PC-3 (cell line): ENCODE results near the gene PPY. TPM values are rescaled to one million over a fixed set of nuclear protein-coding genes. Genes with fewer than 3 reads are reported as not detected.
"Not testable (repeated sequence)": the region's sequence is repeated elsewhere in the genome, so short reads cannot be mapped to it uniquely, and the experiment has no call there.

ENCODE experiments used
- ATAC-seq: fragments of 200-7000 bp; cut with Tn5 transposase; 2 replicates; pipeline ENCODE4 v1.9.1; 2020; ENCODE audit warnings: mild to moderate bottlenecking, moderate library complexity
- BruUV-seq: library from RNA; stranded (reverse); fragments of 400-500 nt; replicated peaks from 2 replicates; lab custom pipeline; 2021; lab: Mats Ljungman, UMichigan
- CTCF ChIA-PET: fragments of 300-600 bp; sonication (Branson Sonifier 250); formaldehyde crosslinking; loops from one replicate; lab custom pipeline; 2022; ENCODE audit warnings: antibody characterized with exemption; lab: Charles Lee
- POLR2A ChIA-PET: fragments of 300-600 bp; sonication (Branson Sonifier 250); formaldehyde crosslinking; loops from one replicate; lab custom pipeline; 2022; ENCODE audit warnings: antibody characterized with exemption; ENCODE audit not compliant: unreplicated experiment; lab: Charles Lee
- DNase-seq: peaks from one replicate; pipeline ENCODE4 v3.0.0-alpha.2; 2015
- H2AFZ ChIP-seq: fragments of 300-600 bp; sonication (generic); 2 replicates; pipeline ENCODE4 v1.6.0; 2016; ENCODE audit warnings: antibody characterized with exemption, low read length
- H3F3A ChIP-seq: fragments of 300-600 bp; sonication (generic); one replicate; pipeline ENCODE4 v1.6.0; 2017; ENCODE audit warnings: antibody characterized with exemption, low read length, control low read depth, mild to moderate bottlenecking; ENCODE audit not compliant: unreplicated experiment
- H3K27ac ChIP-seq: fragments of 300-600 bp; sonication (generic); 2 replicates; pipeline ENCODE4 v1.5.1; 2016; ENCODE audit warnings: mild to moderate bottlenecking, low read length
- H3K27me3 ChIP-seq: fragments of 300-600 bp; sonication (generic); 2 replicates; pipeline ENCODE4 v1.6.1; 2016; ENCODE audit warnings: low read length, mixed read lengths
- H3K36me3 ChIP-seq: fragments of 300-600 bp; sonication (generic); 2 replicates; pipeline ENCODE4 v1.6.1; 2016; ENCODE audit warnings: low read depth, mixed run types, low read length, mixed read lengths
- H3K4me1 ChIP-seq: fragments of 300-600 bp; sonication (generic); 2 replicates; pipeline ENCODE4 v1.5.1; 2016; ENCODE audit warnings: low read length; ENCODE audit not compliant: insufficient read depth
- H3K4me2 ChIP-seq: fragments of 300-600 bp; sonication (generic); 2 replicates; pipeline ENCODE4 v1.6.0; 2016; ENCODE audit warnings: low read length
- H3K4me3 ChIP-seq: fragments of 300-600 bp; sonication (generic); 2 replicates; pipeline ENCODE4 v1.5.1; 2016; ENCODE audit warnings: mild to moderate bottlenecking, low read length, mixed read lengths
- H3K79me2 ChIP-seq: fragments of 300-600 bp; sonication (generic); 2 replicates; pipeline ENCODE4 v1.6.1; 2017; ENCODE audit warnings: low read length, mixed read lengths
- H3K9ac ChIP-seq: fragments of 300-600 bp; sonication (generic); 2 replicates; pipeline ENCODE4 v1.6.0; 2016; ENCODE audit warnings: mild to moderate bottlenecking, low read length
- H3K9me2 ChIP-seq: fragments of 300-600 bp; sonication (generic); replicated peaks from 2 replicates; pipeline ENCODE4 v1.6.1; 2016; ENCODE audit warnings: mixed run types, low read length, mixed read lengths
- H3K9me3 ChIP-seq: fragments of 300-600 bp; sonication (generic); 2 replicates; pipeline ENCODE4 v1.6.1; 2016; ENCODE audit warnings: low read length, mixed read lengths
- H4K20me1 ChIP-seq: fragments of 300-600 bp; sonication (generic); 2 replicates; pipeline ENCODE4 v1.6.1; 2016; ENCODE audit warnings: low read length, mixed read lengths
- EZH2 ChIP-seq: fragments of 300-600 bp; sonication (generic); IDR thresholded peaks from one replicate; pipeline ENCODE4 v1.6.1; 2017; ENCODE audit warnings: antibody characterized with exemption, mild to moderate bottlenecking, low read length; ENCODE audit not compliant: unreplicated experiment
- EZH2phosphoT487 ChIP-seq: fragments of 300-600 bp; sonication (generic); IDR thresholded peaks from 2 replicates; pipeline ENCODE4 v1.6.1; 2018; ENCODE audit warnings: mild to moderate bottlenecking, antibody characterized with exemption, low read length, borderline replicate concordance
- intact Hi-C: fragments of 100-400 bp; cut with micrococcal nuclease; formaldehyde crosslinking; loops from 2 replicates; pipeline ENCODE4 v1.9.0; 2023
- total RNA-seq: library from RNA; depleted of rRNA; stranded (reverse); fragments of >200 nt; gene quantifications from 2 replicates; pipeline ENCODE4 v1.2.3, GENCODE V29; 2014
- TF ChIP-seq, protein P1 (sequence below): fragments of 300-600 bp; sonication (generic); conservative IDR thresholded peaks from 2 replicates; pipeline ENCODE4 v1.5.1; 2017; ENCODE audit warnings: antibody characterized with exemption, low read depth, mild to moderate bottlenecking, low read length

PPY gene
- total RNA-seq, 1 experiment from 2014 or later, result not detected

DNA sequence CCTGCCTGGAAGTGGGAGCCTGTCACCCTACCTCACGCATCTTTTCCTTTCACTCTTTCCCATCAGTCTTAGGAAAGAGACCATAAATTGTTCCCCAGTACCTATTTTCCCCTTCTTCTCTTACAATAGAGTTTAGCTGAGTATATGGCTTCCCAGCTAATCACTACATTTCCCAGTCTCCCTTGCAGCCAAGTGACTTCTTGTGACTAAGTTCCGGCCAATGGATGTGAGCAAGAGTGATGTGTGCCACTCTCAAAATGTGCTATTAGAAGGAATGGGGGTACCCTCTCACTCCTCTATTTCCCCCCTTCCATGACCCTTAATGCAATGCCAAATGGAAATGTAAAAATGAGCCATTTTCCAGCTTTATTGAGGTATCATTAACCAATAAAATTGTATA is 19.7 kb upstream of the PPY start:
- Histone ChIP-seq H3K27ac (no peak overlapping the region), H3K36me3 (no peaks in the 10 kb centered on the region), H3K4me2 (no peak overlapping the region), H3F3A (no peaks in the 10 kb centered on the region), H3K9me2 (no peaks in the 10 kb centered on the region), H3K27me3 (no peaks in the 10 kb centered on the region), H3K4me1 (no peaks in the 10 kb centered on the region), H3K9ac (no peak overlapping the region), H3K4me3 (no peak overlapping the region), H3K9me3 (no peaks in the 10 kb centered on the region), H3K79me2 (no peaks in the 10 kb centered on the region), H4K20me1 (no peaks in the 10 kb centered on the region), H2AFZ (no peak overlapping the region)
- intact Hi-C loops, result no loop called here
- POLR2A ChIA-PET, result no interaction called here
- no TSS peak for BruUV-seq
- CTCF ChIA-PET, result no interaction called here
- TF ChIP-seq EZH2phosphoT487 (no peak), EZH2 (no peak)
- TF ChIP-seq, protein P1, sequence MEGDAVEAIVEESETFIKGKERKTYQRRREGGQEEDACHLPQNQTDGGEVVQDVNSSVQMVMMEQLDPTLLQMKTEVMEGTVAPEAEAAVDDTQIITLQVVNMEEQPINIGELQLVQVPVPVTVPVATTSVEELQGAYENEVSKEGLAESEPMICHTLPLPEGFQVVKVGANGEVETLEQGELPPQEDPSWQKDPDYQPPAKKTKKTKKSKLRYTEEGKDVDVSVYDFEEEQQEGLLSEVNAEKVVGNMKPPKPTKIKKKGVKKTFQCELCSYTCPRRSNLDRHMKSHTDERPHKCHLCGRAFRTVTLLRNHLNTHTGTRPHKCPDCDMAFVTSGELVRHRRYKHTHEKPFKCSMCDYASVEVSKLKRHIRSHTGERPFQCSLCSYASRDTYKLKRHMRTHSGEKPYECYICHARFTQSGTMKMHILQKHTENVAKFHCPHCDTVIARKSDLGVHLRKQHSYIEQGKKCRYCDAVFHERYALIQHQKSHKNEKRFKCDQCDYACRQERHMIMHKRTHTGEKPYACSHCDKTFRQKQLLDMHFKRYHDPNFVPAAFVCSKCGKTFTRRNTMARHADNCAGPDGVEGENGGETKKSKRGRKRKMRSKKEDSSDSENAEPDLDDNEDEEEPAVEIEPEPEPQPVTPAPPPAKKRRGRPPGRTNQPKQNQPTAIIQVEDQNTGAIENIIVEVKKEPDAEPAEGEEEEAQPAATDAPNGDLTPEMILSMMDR, result no peak
- ATAC-seq (peak; percentile 68), DNase-seq (peak; percentile 32)

DNA sequence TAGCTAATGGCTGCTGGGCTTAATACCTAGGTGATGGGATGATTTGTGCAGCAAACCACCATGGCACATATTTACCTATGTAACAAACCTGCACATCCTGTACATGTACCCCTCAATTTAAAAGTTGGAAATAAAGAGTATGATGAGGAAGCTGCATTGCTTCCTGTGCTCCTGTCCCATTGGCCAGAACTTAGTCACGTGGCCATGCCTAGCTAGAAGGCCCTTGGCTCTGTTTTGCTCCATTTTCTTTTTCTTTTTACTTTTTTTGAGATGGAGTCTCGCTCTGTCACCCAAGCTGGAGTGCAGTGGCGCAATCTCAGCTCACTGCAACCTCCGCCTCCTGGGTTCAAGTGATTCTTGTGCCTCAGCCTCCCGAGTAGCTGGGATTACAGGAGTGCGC is 19.0 kb upstream of the PPY start:
- H3F3A ChIP-seq, H2AFZ ChIP-seq, H3K9me2 ChIP-seq, H3K27me3 ChIP-seq, H3K79me2 ChIP-seq, CTCF ChIA-PET, intact Hi-C loops, H3K4me2 ChIP-seq, H3K27ac ChIP-seq, POLR2A ChIA-PET, H3K4me1 ChIP-seq, H3K9me3 ChIP-seq, BruUV-seq, H3K36me3 ChIP-seq, H3K4me3 ChIP-seq, ATAC-seq, H3K9ac ChIP-seq, H4K20me1 ChIP-seq, DNase-seq: not testable (repeated sequence)

DNA sequence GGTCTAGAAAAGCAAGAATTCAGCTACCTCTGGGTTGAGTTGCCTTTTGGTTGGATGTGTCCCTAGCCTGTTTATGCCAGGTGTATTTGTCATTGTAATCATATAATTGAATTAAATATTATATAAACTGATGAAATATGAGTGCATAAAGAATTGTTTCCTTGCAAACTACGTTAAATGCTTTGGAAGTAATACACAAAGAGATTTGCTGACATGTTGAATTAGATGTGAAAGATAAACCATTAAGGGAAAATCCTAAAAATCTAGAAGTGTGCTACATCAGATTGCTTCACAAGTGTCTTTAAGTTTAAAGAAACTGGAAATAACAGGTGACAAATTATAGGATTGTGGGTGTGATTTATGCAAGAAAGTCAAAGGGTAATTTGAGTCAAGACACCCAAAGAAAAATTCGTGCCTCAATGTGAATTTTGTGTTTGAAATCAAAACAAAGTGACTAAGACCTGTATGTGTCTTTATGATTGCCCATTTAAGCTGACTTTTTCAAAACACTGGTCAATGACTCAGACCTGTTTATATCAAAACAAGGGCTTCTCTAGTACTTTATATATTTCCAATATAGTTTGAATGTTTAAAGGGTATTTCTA is 16.6 kb upstream of the PPY start:
- no peak overlapping the region for H3K9ac ChIP-seq
- POLR2A ChIA-PET, result interaction anchor here (0.5 to 0.6 kb wide), 2 partner anchors 42 to 273 kb away, joined by 3 to 6 read pairs; no protein-coding TSS in a partner anchor
- no peaks in the 10 kb centered on the region for H4K20me1 ChIP-seq
- no peak overlapping the region for H3K4me2 ChIP-seq
- H3F3A ChIP-seq, result no peaks in the 10 kb centered on the region
- no peaks in the 10 kb centered on the region for H3K36me3 ChIP-seq
- no peaks in the 10 kb centered on the region for H3K4me1 ChIP-seq
- H3K9me3 ChIP-seq, result no peaks in the 10 kb centered on the region
- H3K79me2 ChIP-seq, result no peaks in the 10 kb centered on the region
- TF ChIP-seq, protein P1, result no peak
- no peak for TF ChIP-seq EZH2phosphoT487
- TF ChIP-seq EZH2, result no peak
- no peak for ATAC-seq
- H2AFZ ChIP-seq, result no peak overlapping the region
- H3K4me3 ChIP-seq, result no peak overlapping the region
- no peaks in the 10 kb centered on the region for H3K27me3 ChIP-seq
- no TSS peak for BruUV-seq
- H3K27ac ChIP-seq, result no peak overlapping the region
- intact Hi-C loops, result no loop called here
- CTCF ChIA-PET, result interaction anchor here (0.6 to 1.2 kb wide), 2 partner anchors 15 to 213 kb away, joined by 3 to 10 read pairs; no protein-coding TSS in a partner anchor
- DNase-seq, result peak; percentile 18
- no peaks in the 10 kb centered on the region for H3K9me2 ChIP-seq
